Testis (tissue), 3 donors: ENCODE data around the gene SIN3B. TPM values are rescaled to one million over a fixed set of nuclear protein-coding genes. Genes with fewer than 3 reads are reported as not detected.

Source experiments
- DNase-seq: peaks from one replicate; pipeline ENCODE4 v3.0.0-alpha.2; 2019
- H3K27ac ChIP-seq, 2 donors: fragments of 200-600 bp; sonication (generic); one replicate each; pipeline ENCODE4 v1.5.1; 2019
- H3K27me3 ChIP-seq: fragments of 200-600 bp; sonication (generic); one replicate; pipeline ENCODE4 v1.5.1; 2019
- H3K36me3 ChIP-seq: fragments of 200-600 bp; sonication (generic); one replicate; pipeline ENCODE4 v1.5.1; 2017; ENCODE audit warnings: low read depth; ENCODE audit errors: missing control alignments
- H3K4me1 ChIP-seq: fragments of 200-600 bp; sonication (generic); one replicate; pipeline ENCODE4 v1.5.1; 2019
- H3K4me3 ChIP-seq, 2 donors: fragments of 200-600 bp; sonication (generic); one replicate each; pipeline ENCODE4 v1.5.1; 2017 to 2019
- H3K9me3 ChIP-seq: fragments of 200-600 bp; sonication (generic); one replicate; pipeline ENCODE4 v1.5.1; 2017
- CTCF ChIP-seq, 3 experiments: fragments of 450-650 bp in 2 of 3; fragments of 200-600 bp in 1 of 3; sonication (generic) in 1 of 3; IDR thresholded peaks; one replicate each; pipeline ENCODE4 v1.5.1; 2016 to 2019; ENCODE audit warnings: antibody characterized with exemption in 3 of 3, mild to moderate bottlenecking in 2 of 3, moderate library complexity in 1 of 3
- POLR2A ChIP-seq: fragments of 450-650 bp; IDR thresholded peaks from one replicate; pipeline ENCODE4 v1.6.1; 2017; ENCODE audit warnings: antibody characterized with exemption, mild to moderate bottlenecking, moderate library complexity
- WGBS, 2 donors: methylation state at CpG; one replicate each; pipeline ENCODE4 v1.1.5; 2018; 5-methylcytosine and 5-hydroxymethylcytosine counted together
- intact Hi-C: fragments of 100-400 bp; cut with DNase I; formaldehyde crosslinking; loops from one replicate; pipeline ENCODE4 v1.15.1; 2023; ENCODE audit warnings: low total_unique reads
- polyA plus RNA-seq: library from polyadenylated mRNA; stranded (reverse); fragments of 350-450 nt; fragmentation: Illumina TruSeq; extraction: RNeasy Lipid Tissue Mini Kit (QIAGEN cat#74804); gene quantifications from one replicate; pipeline ENCODE4 v1.2.3, GENCODE V29; 2014; ENCODE audit warnings: low read depth, low replicate concordance; ENCODE audit not compliant: insufficient read depth
- total RNA-seq, 2 donors: library from RNA; depleted of rRNA; stranded (reverse); fragments of >200 nt; gene quantifications; one replicate each; pipeline ENCODE4 v1.2.3, GENCODE V29; 2016

SIN3B gene
- total and polyA plus RNA-seq, 3 donors from 2014 or later, result 70.6 to 283 (median 231) TPM

- no peak for DNase-seq
- Histone ChIP-seq H3K4me3 (no peak overlapping the region), H3K4me1 (no peaks in the 10 kb centered on the region), H3K27ac (no peak overlapping the region), H3K9me3 (no peaks in the 10 kb centered on the region), H3K36me3 (no peaks in the 10 kb centered on the region), H3K27me3 (no peaks in the 10 kb centered on the region)
- TF ChIP-seq POLR2A (no peak), CTCF (IDR thresholded peaks at IDR 0.05) (no peak)
- intact Hi-C loops, result no loop called here
- WGBS, 2 donors, result 87 to 92% methylated on average over 4 of the region's 4 CpGs
Observed at GRCh38 chr19:16912780-16913179, 83.6 kb downstream of the SIN3B start.

GRCh38 chr19:16914421-16914820, 85.2 kb downstream of the SIN3B start:
- Histone ChIP-seq H3K9me3 (no peaks in the 10 kb centered on the region), H3K27ac (no peak overlapping the region), H3K36me3 (no peaks in the 10 kb centered on the region), H3K4me3 (no peak overlapping the region), H3K27me3 (no peaks in the 10 kb centered on the region), H3K4me1 (no peaks in the 10 kb centered on the region)
- TF ChIP-seq POLR2A (no peak), CTCF (IDR thresholded peaks at IDR 0.05) (no peak)
- 95 to 100% methylated on average over 1 to 11 of the region's 11 CpGs for WGBS, 2 donors
- DNase-seq, result no peak
- intact Hi-C loops, result no loop called here

DNA sequence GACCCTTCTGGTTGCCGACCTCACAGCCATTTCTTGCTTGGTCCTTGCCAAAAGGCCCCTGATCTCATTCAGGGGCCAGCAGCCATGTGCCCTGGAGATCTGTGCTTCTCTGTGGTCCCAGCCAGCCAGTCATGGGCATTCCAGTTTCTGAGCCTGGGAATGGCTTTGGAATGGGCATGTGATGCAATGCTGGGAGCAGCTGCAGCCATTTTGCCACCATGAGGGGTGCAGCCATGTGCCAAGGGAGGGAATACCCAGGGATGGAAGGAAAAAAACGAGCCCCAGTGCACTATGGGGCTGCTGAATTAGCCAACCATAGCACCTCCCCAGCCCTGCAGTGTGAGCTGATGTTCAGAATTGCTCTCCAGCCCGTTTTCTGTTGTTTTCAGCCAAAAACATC, 85.9 kb downstream of the SIN3B start:
- Histone ChIP-seq H3K27ac (no peak overlapping the region), H3K4me1 (no peaks in the 10 kb centered on the region), H3K27me3 (no peaks in the 10 kb centered on the region), H3K4me3 (no peak overlapping the region), H3K36me3 (no peaks in the 10 kb centered on the region), H3K9me3 (no peaks in the 10 kb centered on the region)
- no peak for DNase-seq
- TF ChIP-seq POLR2A (no peak), CTCF (IDR thresholded peaks at IDR 0.05) (no peak)
- intact Hi-C loops, result no loop called here
- 84 to 92% methylated on average over 2 to 3 of the region's 3 CpGs for WGBS, 2 donors

DNA sequence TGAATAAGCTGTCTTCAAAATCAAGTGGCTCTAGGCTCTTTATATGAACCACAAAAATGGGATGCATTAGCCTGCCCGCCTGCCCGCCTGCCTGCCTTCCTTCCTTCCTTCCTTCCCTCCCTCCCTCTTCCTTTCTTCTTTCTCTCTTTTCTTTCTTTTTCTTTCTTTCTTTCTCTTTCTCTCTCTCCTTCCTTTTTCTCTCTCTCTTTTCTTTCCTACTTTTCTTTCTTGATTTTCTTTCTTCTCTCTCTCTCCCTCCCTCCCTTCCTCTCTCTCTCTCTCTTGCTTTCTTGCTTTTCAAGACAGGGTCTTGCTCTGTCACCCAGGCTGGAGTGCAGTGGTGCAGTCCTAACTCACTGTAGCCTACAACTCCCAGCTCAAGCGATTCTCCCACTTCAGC, 86.5 kb downstream of the SIN3B start:
- no peak for DNase-seq
- no peaks in the 10 kb centered on the region for H3K27me3 ChIP-seq
- no peaks in the 10 kb centered on the region for H3K4me1 ChIP-seq
- no peak overlapping the region for H3K27ac ChIP-seq
- H3K4me3 ChIP-seq, result no peak overlapping the region
- no peaks in the 10 kb centered on the region for H3K36me3 ChIP-seq
- TF ChIP-seq POLR2A (no peak), CTCF (IDR thresholded peaks at IDR 0.05) (no peak)
- intact Hi-C loops, result no loop called here
- whole genome bisulfite sequencing, 2 donors, result 73 to 78% methylated on average over 3 of the region's 3 CpGs
- H3K9me3 ChIP-seq, result no peaks in the 10 kb centered on the region

GRCh38 chr19:16917401-16917800, 88.2 kb downstream of the SIN3B start:
- Histone ChIP-seq H3K4me3 (no peak overlapping the region), H3K36me3 (no peaks in the 10 kb centered on the region), H3K27me3 (no peaks in the 10 kb centered on the region), H3K9me3 (no peaks in the 10 kb centered on the region), H3K27ac (no peak overlapping the region), H3K4me1 (no peaks in the 10 kb centered on the region)
- TF ChIP-seq POLR2A, result no peak
- TF ChIP-seq CTCF (IDR thresholded peaks at IDR 0.05), result no peak
- WGBS, 2 donors, result 90% methylated on average over 7 of the region's 7 CpGs
- intact Hi-C loops, result no loop called here
- no peak for DNase-seq
